ENCODE results near the gene AZU1. TPM values are rescaled to one million over a fixed set of nuclear protein-coding genes. Genes with fewer than 3 reads are reported as not detected.

AZU1 gene
- total and polyA plus RNA-seq, 4 donors = 0.08 to 20.2 (median 0.99) TPM

GRCh38 chr19:858868-859843, 31.5 kb downstream of the AZU1 start, which contains the start of gene CFD:
TSS of gene CFD (plus strand) at chr19:859664. CDS start at chr19:859690, 26 bp downstream.
- no peaks in the 10 kb centered on the region for H3K36me3 ChIP-seq (ENCODE audit: control insufficient read depth in 4 of 4, insufficient read depth in 3 of 4, low read depth in 1 of 4, low read length in 3 of 4)
- no peak for DNase-seq (ENCODE audit: low spot score)
- H3K27me3 ChIP-seq (ENCODE audit: control insufficient read depth in 4 of 4, insufficient read depth in 4 of 4, low read length in 3 of 4) = no peaks in the 10 kb centered on the region
- H3K4me1 ChIP-seq (ENCODE audit: control insufficient read depth in 4 of 4, insufficient read depth in 4 of 4, low read length in 3 of 4) = peaks cover 0 to 20% (median 11%) of the 10 kb centered on the region in 4 donors
- TF ChIP-seq HNF4A (conservative IDR thresholded peaks at IDR 0.05) (no peak), TAF1 (conservative IDR thresholded peaks at IDR 0.05) (no peak), NR2F2 (IDR thresholded peaks at IDR 0.05) (no peak), HNF4G (IDR thresholded peaks at IDR 0.05) (no peak)
- TF ChIP-seq, protein P1, sequence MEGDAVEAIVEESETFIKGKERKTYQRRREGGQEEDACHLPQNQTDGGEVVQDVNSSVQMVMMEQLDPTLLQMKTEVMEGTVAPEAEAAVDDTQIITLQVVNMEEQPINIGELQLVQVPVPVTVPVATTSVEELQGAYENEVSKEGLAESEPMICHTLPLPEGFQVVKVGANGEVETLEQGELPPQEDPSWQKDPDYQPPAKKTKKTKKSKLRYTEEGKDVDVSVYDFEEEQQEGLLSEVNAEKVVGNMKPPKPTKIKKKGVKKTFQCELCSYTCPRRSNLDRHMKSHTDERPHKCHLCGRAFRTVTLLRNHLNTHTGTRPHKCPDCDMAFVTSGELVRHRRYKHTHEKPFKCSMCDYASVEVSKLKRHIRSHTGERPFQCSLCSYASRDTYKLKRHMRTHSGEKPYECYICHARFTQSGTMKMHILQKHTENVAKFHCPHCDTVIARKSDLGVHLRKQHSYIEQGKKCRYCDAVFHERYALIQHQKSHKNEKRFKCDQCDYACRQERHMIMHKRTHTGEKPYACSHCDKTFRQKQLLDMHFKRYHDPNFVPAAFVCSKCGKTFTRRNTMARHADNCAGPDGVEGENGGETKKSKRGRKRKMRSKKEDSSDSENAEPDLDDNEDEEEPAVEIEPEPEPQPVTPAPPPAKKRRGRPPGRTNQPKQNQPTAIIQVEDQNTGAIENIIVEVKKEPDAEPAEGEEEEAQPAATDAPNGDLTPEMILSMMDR (IDR thresholded peaks at IDR 0.05; ENCODE audit: low read depth, low read length, missing input control) = no peak
- TF ChIP-seq, protein P2, sequence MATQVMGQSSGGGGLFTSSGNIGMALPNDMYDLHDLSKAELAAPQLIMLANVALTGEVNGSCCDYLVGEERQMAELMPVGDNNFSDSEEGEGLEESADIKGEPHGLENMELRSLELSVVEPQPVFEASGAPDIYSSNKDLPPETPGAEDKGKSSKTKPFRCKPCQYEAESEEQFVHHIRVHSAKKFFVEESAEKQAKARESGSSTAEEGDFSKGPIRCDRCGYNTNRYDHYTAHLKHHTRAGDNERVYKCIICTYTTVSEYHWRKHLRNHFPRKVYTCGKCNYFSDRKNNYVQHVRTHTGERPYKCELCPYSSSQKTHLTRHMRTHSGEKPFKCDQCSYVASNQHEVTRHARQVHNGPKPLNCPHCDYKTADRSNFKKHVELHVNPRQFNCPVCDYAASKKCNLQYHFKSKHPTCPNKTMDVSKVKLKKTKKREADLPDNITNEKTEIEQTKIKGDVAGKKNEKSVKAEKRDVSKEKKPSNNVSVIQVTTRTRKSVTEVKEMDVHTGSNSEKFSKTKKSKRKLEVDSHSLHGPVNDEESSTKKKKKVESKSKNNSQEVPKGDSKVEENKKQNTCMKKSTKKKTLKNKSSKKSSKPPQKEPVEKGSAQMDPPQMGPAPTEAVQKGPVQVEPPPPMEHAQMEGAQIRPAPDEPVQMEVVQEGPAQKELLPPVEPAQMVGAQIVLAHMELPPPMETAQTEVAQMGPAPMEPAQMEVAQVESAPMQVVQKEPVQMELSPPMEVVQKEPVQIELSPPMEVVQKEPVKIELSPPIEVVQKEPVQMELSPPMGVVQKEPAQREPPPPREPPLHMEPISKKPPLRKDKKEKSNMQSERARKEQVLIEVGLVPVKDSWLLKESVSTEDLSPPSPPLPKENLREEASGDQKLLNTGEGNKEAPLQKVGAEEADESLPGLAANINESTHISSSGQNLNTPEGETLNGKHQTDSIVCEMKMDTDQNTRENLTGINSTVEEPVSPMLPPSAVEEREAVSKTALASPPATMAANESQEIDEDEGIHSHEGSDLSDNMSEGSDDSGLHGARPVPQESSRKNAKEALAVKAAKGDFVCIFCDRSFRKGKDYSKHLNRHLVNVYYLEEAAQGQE (IDR thresholded peaks at IDR 0.05) = no peak
- H3K4me3 ChIP-seq (ENCODE audit: low read depth in 1 of 3, low read length in 3 of 3) = peak within 1 kb of the TSS in 1 of 3 donors; percentile 36
- H3K27ac ChIP-seq (ENCODE audit: low read depth in 1 of 2, low read length in 2 of 2) = no peak within 1 kb of the TSS
- H3K9me3 ChIP-seq (ENCODE audit: control insufficient read depth in 4 of 4, low read length in 3 of 4) = peaks cover 0 to 1% (median 0%) of the 10 kb centered on the region in 4 donors
- WGBS = 42% methylated on average over 24 of the region's 24 CpGs
- no peak within 1 kb of the TSS for H3K9ac ChIP-seq (ENCODE audit: low read depth in 1 of 2, low read length in 2 of 2)

DNA sequence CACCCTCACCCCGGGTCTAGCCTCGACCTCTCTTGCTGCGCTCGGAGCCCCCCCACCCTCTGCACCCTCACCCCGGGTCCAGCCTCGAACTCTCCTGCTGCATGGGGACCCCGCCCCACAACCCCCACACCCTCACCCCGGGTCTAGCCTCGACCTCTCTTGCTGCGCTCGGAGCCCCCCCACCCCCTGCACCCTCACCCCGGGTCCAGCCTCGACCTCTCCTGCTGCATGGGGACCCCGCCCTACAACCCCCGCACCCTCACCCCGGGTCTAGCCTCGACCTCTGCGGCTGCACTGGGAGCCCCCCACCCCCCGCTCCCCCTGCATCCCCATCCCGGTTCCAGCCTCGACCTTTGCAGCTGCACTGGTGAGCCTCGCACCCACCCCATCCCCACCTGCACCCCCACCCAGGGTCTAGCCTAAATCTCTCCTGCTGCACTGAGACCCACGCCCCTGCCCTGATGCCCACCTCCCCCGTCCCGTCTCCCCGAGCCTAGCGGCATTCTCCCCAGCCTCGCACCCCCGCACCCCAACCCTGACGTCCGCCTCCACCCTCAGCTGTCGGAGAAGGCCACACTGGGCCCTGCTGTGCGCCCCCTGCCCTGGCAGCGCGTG, 33.6 kb downstream of the AZU1 start:
- Histone ChIP-seq H3K4me3 (ENCODE audit: low read depth in 1 of 3, low read length in 3 of 3) (no peak overlapping the region), H3K4me1 (ENCODE audit: control insufficient read depth in 4 of 4, insufficient read depth in 4 of 4, low read length in 3 of 4) (peaks cover 0 to 20% (median 11%) of the 10 kb centered on the region in 4 donors), H3K27ac (ENCODE audit: low read depth in 1 of 2, low read length in 2 of 2) (no peak overlapping the region), H3K9ac (ENCODE audit: low read depth in 1 of 2, low read length in 2 of 2) (no peak overlapping the region), H3K9me3 (ENCODE audit: control insufficient read depth in 4 of 4, low read length in 3 of 4) (peaks cover 0 to 1% (median 0%) of the 10 kb centered on the region in 4 donors), H3K36me3 (ENCODE audit: control insufficient read depth in 4 of 4, insufficient read depth in 3 of 4, low read depth in 1 of 4, low read length in 3 of 4) (no peaks in the 10 kb centered on the region), H3K27me3 (ENCODE audit: control insufficient read depth in 4 of 4, insufficient read depth in 4 of 4, low read length in 3 of 4) (no peaks in the 10 kb centered on the region)
- 66% methylated on average over 34 of the region's 35 CpGs for WGBS
- no peak for DNase-seq (ENCODE audit: low spot score)
- TF ChIP-seq FOXA1 (IDR thresholded peaks at IDR 0.05) (no peak), HNF4A (conservative IDR thresholded peaks at IDR 0.05) (no peak), ATF3 (IDR thresholded peaks at IDR 0.05) (no peak), YY1 (IDR thresholded peaks at IDR 0.05) (no peak), FOXA2 (IDR thresholded peaks at IDR 0.05) (no peak), HNF4G (IDR thresholded peaks at IDR 0.05) (no peak), EGR1 (IDR thresholded peaks at IDR 0.05; ENCODE audit: low read depth in 2 of 2) (no peak), RAD21 (IDR thresholded peaks at IDR 0.05) (no peak), JUND (IDR thresholded peaks at IDR 0.05) (no peak), TAF1 (conservative IDR thresholded peaks at IDR 0.05) (no peak), GABPA (IDR thresholded peaks at IDR 0.05 in 1 of 2, conservative IDR thresholded peaks at IDR 0.05 in 1 of 2) (no peak)
- TF ChIP-seq, protein P1 (IDR thresholded peaks at IDR 0.05; ENCODE audit: low read depth, low read length, missing input control) = no peak
- TF ChIP-seq, protein P2 (IDR thresholded peaks at IDR 0.05) = no peak

Measured in liver (tissue), 9 donors.